Panc1 (cell line): ENCODE results near the gene ARPP21. TPM values are rescaled to one million over a fixed set of nuclear protein-coding genes. Genes with fewer than 3 reads are reported as not detected.

Experiments used
- ATAC-seq: fragments of 200-7000 bp; cut with Tn5 transposase; 2 replicates; pipeline ENCODE4 v1.9.1; 2020; ENCODE audit warnings: mild to moderate bottlenecking, moderate library complexity
- BruUV-seq: library from RNA; stranded (reverse); fragments of 400-500 nt; replicated peaks from 2 replicates; lab custom pipeline; 2021; lab: Mats Ljungman, UMichigan
- CTCF ChIA-PET: fragments of 300-600 bp; sonication (Branson Sonifier 250); formaldehyde crosslinking; loops from one replicate; lab custom pipeline; 2022; ENCODE audit warnings: antibody characterized with exemption; lab: Charles Lee
- POLR2A ChIA-PET: fragments of 300-600 bp; sonication (Branson Sonifier 250); formaldehyde crosslinking; loops from one replicate; lab custom pipeline; 2022; ENCODE audit warnings: antibody characterized with exemption; lab: Charles Lee
- DNase-seq: peaks from one replicate; pipeline ENCODE4 v3.0.0-alpha.2; 2010; ENCODE audit warnings: low read depth, low spot score
- H3K27ac ChIP-seq: 2 replicates; pipeline ENCODE4 v1.5.1; 2011; ENCODE audit warnings: mild to moderate bottlenecking, low read length, inconsistent platforms
- H3K27me3 ChIP-seq: fragments of 200-500 bp; sonication (Bioruptor generic); 2 replicates; pipeline ENCODE4 v1.6.0; 2014; ENCODE audit warnings: low read length, inconsistent platforms; ENCODE audit not compliant: control insufficient read depth, insufficient read depth
- H3K36me3 ChIP-seq: fragments of 200-500 bp; sonication (Bioruptor generic); 2 replicates; pipeline ENCODE4 v1.5.1; 2014; ENCODE audit warnings: inconsistent platforms, mild to moderate bottlenecking, low read length, moderate library complexity; ENCODE audit not compliant: control insufficient read depth, insufficient read depth
- H3K4me1 ChIP-seq: 2 replicates; pipeline ENCODE4 v1.5.1; 2011; ENCODE audit warnings: inconsistent platforms, mild to moderate bottlenecking, low read length, moderate library complexity; ENCODE audit not compliant: control insufficient read depth, insufficient read depth
- H3K4me3 ChIP-seq, 2 experiments: 2 replicates each; pipeline ENCODE4 v1.5.1; 2011 to 2012; ENCODE audit warnings: low read depth in 2 of 2, low read length in 2 of 2, mild to moderate bottlenecking in 2 of 2, inconsistent platforms in 1 of 2, moderate library complexity in 1 of 2
- H3K9me3 ChIP-seq: fragments of 200-500 bp; sonication (Bioruptor generic); 2 replicates; pipeline ENCODE4 v1.5.1; 2014; ENCODE audit warnings: low read depth, mild to moderate bottlenecking, inconsistent platforms, low read length, moderate library complexity; ENCODE audit not compliant: control insufficient read depth, insufficient read depth
- CTCF ChIP-seq: fragments of 450-650 bp; IDR thresholded peaks from 2 replicates; pipeline ENCODE4 v1.5.1; 2017; ENCODE audit warnings: mild to moderate bottlenecking
- POLR2AphosphoS5 ChIP-seq: IDR thresholded peaks from 2 replicates; pipeline ENCODE4 v1.6.1; 2012; ENCODE audit warnings: mild to moderate bottlenecking, low read depth, low read length, moderate library complexity
- REST ChIP-seq, 2 experiments: IDR thresholded peaks; 2 replicates each; pipeline ENCODE4 v1.6.1; 2011 to 2012; ENCODE audit warnings: low read depth in 2 of 2, control low read depth in 1 of 2, low read length in 1 of 2, mild to moderate bottlenecking in 1 of 2, moderate library complexity in 1 of 2; ENCODE audit not compliant: insufficient read depth in 1 of 2
- SIN3A ChIP-seq: IDR thresholded peaks from 2 replicates; pipeline ENCODE4 v1.6.1; 2012; ENCODE audit warnings: low read depth, mild to moderate bottlenecking, low read length, moderate library complexity, borderline replicate concordance; ENCODE audit not compliant: insufficient read depth
- TCF7L2 ChIP-seq: IDR thresholded peaks from 2 replicates; pipeline ENCODE4 v1.6.1; 2011; ENCODE audit warnings: mild to moderate bottlenecking, low read depth, low read length, inconsistent platforms
- in situ Hi-C: cut with HindIII; loops from 2 replicates; pipeline ENCODE4 v1.10.0; 2016; ENCODE audit warnings: low sequenced_read_pairs, low pct_unique_long_range_greater_than_20kb
- intact Hi-C: fragments of 100-400 bp; cut with micrococcal nuclease; formaldehyde crosslinking; loops from one replicate; pipeline ENCODE4 v1.10.0; 2022; ENCODE audit not compliant: unreplicated experiment
- total RNA-seq: library from RNA; stranded (reverse); gene quantifications from one replicate; pipeline ENCODE4 v1.2.1, GENCODE V29; 2021; ENCODE audit not compliant: unreplicated experiment

ARPP21 gene
- total RNA-seq, 1 experiment from 2014 or later, result not detected

GRCh38 chr3:35646081-35646480, 6.8 kb downstream of the ARPP21 start:
- Histone ChIP-seq H3K27ac (no peak overlapping the region), H3K9me3 (no peaks in the 10 kb centered on the region), H3K36me3 (no peaks in the 10 kb centered on the region), H3K27me3 (no peaks in the 10 kb centered on the region; the same call in 1 of the 2 replicates), H3K4me3 (no peak overlapping the region), H3K4me1 (no peaks in the 10 kb centered on the region)
- in situ Hi-C loops, result no loop called here
- CTCF ChIA-PET, result no interaction called here
- no TSS peak for BruUV-seq
- POLR2A ChIA-PET, result no interaction called here
- no peak for TF ChIP-seq REST (IDR thresholded peaks at IDR 0.05; ENCODE audit: insufficient read depth in 1 of 2, low read depth in 2 of 2, low read length in 1 of 2)
- no peak for TF ChIP-seq TCF7L2
- TF ChIP-seq CTCF, result no peak
- TF ChIP-seq SIN3A, result no peak
- no peak for TF ChIP-seq POLR2AphosphoS5
- DNase-seq, result no peak
- intact Hi-C loops, result no loop called here
- no peak for ATAC-seq

- no TSS peak for BruUV-seq
- intact Hi-C loops, result no loop called here
- H3K27me3 ChIP-seq, result no peaks in the 10 kb centered on the region
- POLR2A ChIA-PET, result no interaction called here
- no peaks in the 10 kb centered on the region for H3K4me1 ChIP-seq
- DNase-seq, result no peak
- no peak overlapping the region for H3K4me3 ChIP-seq
- ATAC-seq, result no peak
- in situ Hi-C loops, result no loop called here
- H3K27ac ChIP-seq, result no peak overlapping the region
- TF ChIP-seq SIN3A (no peak), TCF7L2 (no peak), REST (IDR thresholded peaks at IDR 0.05; ENCODE audit: insufficient read depth in 1 of 2, low read depth in 2 of 2, low read length in 1 of 2) (no peak), POLR2AphosphoS5 (no peak), CTCF (no peak)
- H3K36me3 ChIP-seq, result no peaks in the 10 kb centered on the region
- H3K9me3 ChIP-seq, result no peaks in the 10 kb centered on the region
- CTCF ChIA-PET, result no interaction called here
Observed at GRCh38 chr3:35647461-35647860, 8.1 kb downstream of the ARPP21 start.
